ENCODE data around the gene P3H4.

Gene P3H4

DNA sequence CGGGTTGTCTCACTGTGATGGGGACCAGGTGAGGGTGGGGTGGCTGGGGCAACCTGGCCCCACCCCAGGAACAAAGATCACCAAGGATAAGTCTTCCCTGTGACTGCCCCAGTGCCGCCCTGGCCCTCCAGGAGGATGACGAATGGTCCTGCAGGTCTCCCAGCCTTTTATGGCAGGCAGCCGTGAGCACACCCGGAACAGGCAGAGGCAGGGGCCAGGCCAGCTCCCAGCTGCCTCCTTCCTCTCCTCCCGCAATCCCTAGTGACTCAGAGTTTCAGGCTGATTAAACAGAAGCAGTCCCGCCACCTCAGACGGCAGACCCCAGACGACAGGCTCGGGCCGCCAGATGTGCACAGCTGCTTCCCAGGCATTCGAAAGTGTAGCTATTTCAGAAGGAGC lies 38.6 kb downstream of the P3H4 start:
- POLR2A ChIA-PET = interaction anchor here (0.7 to 1.1 kb wide), 3 partner anchors 12 to 26 kb away, joined by 3 read pairs; no protein-coding TSS in a partner anchor
- H3K4me3 ChIP-seq (ENCODE audit: low read depth, low read length) = no peak overlapping the region
- peak; percentile 33 for DNase-seq (ENCODE audit: low read depth, low spot score)
- TF ChIP-seq, protein P1, sequence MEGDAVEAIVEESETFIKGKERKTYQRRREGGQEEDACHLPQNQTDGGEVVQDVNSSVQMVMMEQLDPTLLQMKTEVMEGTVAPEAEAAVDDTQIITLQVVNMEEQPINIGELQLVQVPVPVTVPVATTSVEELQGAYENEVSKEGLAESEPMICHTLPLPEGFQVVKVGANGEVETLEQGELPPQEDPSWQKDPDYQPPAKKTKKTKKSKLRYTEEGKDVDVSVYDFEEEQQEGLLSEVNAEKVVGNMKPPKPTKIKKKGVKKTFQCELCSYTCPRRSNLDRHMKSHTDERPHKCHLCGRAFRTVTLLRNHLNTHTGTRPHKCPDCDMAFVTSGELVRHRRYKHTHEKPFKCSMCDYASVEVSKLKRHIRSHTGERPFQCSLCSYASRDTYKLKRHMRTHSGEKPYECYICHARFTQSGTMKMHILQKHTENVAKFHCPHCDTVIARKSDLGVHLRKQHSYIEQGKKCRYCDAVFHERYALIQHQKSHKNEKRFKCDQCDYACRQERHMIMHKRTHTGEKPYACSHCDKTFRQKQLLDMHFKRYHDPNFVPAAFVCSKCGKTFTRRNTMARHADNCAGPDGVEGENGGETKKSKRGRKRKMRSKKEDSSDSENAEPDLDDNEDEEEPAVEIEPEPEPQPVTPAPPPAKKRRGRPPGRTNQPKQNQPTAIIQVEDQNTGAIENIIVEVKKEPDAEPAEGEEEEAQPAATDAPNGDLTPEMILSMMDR (IDR thresholded peaks at IDR 0.05; ENCODE audit: insufficient read depth, low read length, missing control alignments) = no peak
- CTCF ChIA-PET = interaction anchor here (1.0 to 3.1 kb wide), 6 partner anchors 13 to 77 kb away, joined by 3 to 16 read pairs (median 6); partner anchors contain the start of gene JUP

GRCh38 chr17:41772586-41773189 lies 39.1 kb downstream of the P3H4 start:
- no peak for DNase-seq (ENCODE audit: low read depth, low spot score)
- TF ChIP-seq, protein P1 (IDR thresholded peaks at IDR 0.05; ENCODE audit: insufficient read depth, low read length, missing control alignments) = no peak
- H3K4me3 ChIP-seq (ENCODE audit: low read depth, low read length) = no peak overlapping the region
- ChIA-PET CTCF (interaction anchor here (1.0 to 3.1 kb wide), 4 partner anchors 14 to 77 kb away, joined by 3 to 16 read pairs (median 10); partner anchors contain the start of gene JUP), POLR2A (interaction anchor here (0.7 to 1.1 kb wide), 2 partner anchors 21 to 27 kb away, joined by 3 read pairs; no protein-coding TSS in a partner anchor)

- TF ChIP-seq, protein P1 (IDR thresholded peaks at IDR 0.05; ENCODE audit: insufficient read depth, low read length, missing control alignments) = no peak
- no peak for DNase-seq (ENCODE audit: low read depth, low spot score)
- CTCF ChIA-PET = interaction anchor here (1.9 kb wide), 1 partner anchor 29 kb away, joined by 12 read pairs; no protein-coding TSS in a partner anchor
- H3K4me3 ChIP-seq (ENCODE audit: low read depth, low read length) = no peak overlapping the region
- POLR2A ChIA-PET = no interaction called here
These were observed 39.5 kb downstream of the P3H4 start for GRCh38 chr17:41772218-41772585.

- ChIA-PET POLR2A (no interaction called here), CTCF (interaction anchor here (1.4 kb wide), 1 partner anchor 30 kb away, joined by 5 read pairs; no protein-coding TSS in a partner anchor)
- TF ChIP-seq, protein P1 (IDR thresholded peaks at IDR 0.05; ENCODE audit: insufficient read depth, low read length, missing control alignments) = no peak
- H3K4me3 ChIP-seq (ENCODE audit: low read depth, low read length) = no peak overlapping the region
- DNase-seq (ENCODE audit: low read depth, low spot score) = no peak
These were observed 40.2 kb downstream of the P3H4 start for GRCh38 chr17:41771389-41772206.

DNA sequence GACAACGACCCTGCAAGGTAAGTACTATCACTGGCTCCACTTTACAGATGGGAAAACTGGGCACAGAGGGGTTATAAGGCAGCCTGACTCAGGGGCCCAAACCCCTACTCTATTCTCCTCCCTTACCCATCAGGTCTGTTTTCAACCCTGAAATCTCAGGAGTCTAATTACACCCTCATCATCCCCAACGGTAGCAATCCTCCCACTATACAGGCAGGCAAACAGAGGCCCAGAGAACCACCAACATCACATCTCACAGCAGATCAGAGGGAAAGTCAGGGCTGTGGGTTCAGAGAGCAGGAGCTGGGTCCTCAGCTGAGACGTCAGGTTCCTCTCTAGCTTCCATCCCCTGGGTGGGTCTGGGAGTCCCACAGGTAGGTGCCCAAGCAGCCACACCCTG lies 41.8 kb downstream of the P3H4 start:
- ChIA-PET POLR2A (no interaction called here), CTCF (interaction anchor here (1.0 kb wide), 1 partner anchor 74 kb away, joined by 3 read pairs; no protein-coding TSS in a partner anchor)
- TF ChIP-seq, protein P1 (IDR thresholded peaks at IDR 0.05; ENCODE audit: insufficient read depth, low read length, missing control alignments) = no peak
- no peak for DNase-seq (ENCODE audit: low read depth, low spot score)
- no peak overlapping the region for H3K4me3 ChIP-seq (ENCODE audit: low read depth, low read length)

- TF ChIP-seq, protein P1 (IDR thresholded peaks at IDR 0.05; ENCODE audit: insufficient read depth, low read length, missing control alignments) = no peak
- no peak overlapping the region for H3K4me3 ChIP-seq (ENCODE audit: low read depth, low read length)
- DNase-seq (ENCODE audit: low read depth, low spot score) = no peak
- ChIA-PET CTCF (interaction anchor here (0.7 to 1.2 kb wide), 3 partner anchors 12 to 74 kb away, joined by 3 read pairs; no protein-coding TSS in a partner anchor), POLR2A (no interaction called here)
These were observed 42.3 kb downstream of the P3H4 start for GRCh38 chr17:41769346-41769862.

All from AG04449 (cell line).